ENCODE results near the gene TCIRG1.

TCIRG1 gene

DNA sequence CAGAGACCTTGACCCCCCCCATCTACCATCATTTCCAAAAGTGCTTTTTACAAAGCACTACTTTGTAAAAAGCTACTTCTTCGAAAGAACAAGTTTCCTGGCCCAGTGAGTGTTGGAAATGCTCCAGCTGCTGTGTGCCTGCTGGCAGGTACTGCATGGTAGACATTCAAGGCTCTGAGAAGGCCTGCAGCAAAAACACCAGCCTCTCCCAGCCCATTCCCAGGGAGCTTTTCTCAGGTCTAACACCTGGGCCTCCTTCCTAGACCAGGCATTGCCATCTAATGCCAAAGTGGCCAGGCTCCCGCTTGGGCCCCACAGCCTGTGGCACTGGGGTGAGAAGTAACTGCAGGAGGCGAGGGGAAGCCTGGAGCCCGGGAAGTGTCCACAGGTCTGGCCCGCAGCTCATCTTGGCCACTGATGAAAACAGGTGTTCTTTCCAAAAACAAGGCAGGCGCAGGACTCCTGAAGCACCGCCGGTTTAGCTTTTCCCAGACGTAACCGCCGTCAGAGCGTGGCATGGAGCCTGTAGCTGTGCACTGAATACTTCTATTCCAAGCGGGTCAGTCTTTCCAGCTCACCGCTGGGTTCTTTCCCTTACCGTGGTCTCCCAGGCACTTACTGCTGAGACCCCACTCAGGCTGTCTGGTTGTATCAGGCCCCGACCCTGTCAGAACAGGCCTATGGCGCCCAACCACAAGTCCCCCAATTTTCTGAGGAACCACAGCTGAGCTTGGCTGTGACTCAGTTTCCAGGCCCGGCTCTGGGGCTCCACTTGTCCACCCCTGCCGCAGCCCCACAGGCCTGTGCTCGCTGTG, 1.2 kb upstream of the TCIRG1 start:
- Histone ChIP-seq H3K4me3 (peak overlapping the region; percentile 83), H3K27ac (peak overlapping the region; percentile 91 to 92)
- TF ChIP-seq CTCF (IDR thresholded peaks at IDR 0.05), result no peak
- DNase-seq (ENCODE audit: low spot score), result no peak

DNA sequence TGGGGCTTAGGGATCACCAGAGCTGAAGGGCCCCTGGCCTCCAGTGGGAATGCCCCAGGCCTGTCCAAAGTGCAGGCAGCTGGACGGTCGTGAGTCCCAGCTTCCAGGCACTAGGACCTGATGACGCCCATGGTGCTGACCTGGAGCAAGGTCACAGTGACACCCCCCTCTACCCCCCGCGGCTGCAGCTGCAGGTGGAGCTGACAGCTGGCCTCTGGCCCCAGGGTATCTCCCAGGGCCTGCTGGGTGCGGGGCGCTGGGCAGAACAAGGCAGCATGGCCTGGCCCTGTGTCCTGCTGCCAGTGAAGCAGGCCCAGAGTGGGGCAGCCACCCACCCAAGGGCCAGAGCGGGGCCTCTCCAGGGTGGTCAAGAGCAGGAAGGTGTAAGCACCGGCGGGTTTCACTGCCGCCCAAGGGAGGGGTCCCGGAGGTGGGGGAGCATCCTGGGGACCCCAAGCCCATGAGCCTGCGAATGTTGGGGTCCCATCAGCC, 553 bp upstream of the TCIRG1 start:
- TF ChIP-seq CTCF (IDR thresholded peaks at IDR 0.05), result no peak
- Histone ChIP-seq H3K4me3 (peak overlapping the region; percentile 83), H3K27ac (peak overlapping the region; percentile 91 to 92)
- DNase-seq (ENCODE audit: low spot score), result no peak

- TF ChIP-seq CTCF (IDR thresholded peaks at IDR 0.05), result no peak
- H3K27ac ChIP-seq, result peak overlapping the region; percentile 91 to 92
- DNase-seq (ENCODE audit: low spot score), result no peak
- H3K4me3 ChIP-seq, result peak overlapping the region; percentile 83
Observed at GRCh38 chr11:68039526-68040086, 781 bp downstream of the TCIRG1 start.

GRCh38 chr11:68040101-68040956, 1.5 kb downstream of the TCIRG1 start:
- Histone ChIP-seq H3K4me3 (peak overlapping the region; percentile 83), H3K27ac (peak overlapping the region; percentile 91 to 92)
- no peak for TF ChIP-seq CTCF (IDR thresholded peaks at IDR 0.05)
- DNase-seq (ENCODE audit: low spot score), result no peak

DNA sequence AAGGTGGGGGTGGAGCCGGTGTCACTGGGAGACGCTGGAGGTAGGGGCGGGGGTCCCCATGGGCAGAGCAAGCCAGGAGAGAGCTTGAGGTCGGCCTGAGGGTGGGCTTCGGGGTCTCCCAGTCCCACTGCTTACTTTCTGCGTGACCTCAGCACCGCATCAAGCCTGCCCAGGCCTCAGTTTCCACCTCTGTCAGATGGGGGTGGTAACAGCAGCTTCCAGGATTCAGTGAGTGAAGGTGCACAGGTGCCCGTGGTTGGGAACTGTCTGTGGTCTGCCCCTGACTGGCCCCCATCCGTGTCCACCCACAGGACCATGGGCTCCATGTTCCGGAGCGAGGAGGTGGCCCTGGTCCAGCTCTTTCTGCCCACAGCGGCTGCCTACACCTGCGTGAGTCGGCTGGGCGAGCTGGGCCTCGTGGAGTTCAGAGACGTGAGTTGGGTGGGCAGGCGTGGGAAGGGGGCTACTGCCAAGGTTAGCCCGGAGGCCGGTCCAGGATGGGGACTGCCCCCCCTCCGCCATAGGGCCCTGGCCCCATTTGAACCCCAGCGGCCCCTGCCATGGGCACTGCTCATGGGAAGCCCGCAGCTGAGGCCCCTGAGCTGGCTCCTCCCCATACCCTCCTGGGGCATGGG, 2.2 kb downstream of the TCIRG1 start:
- Histone ChIP-seq H3K4me3 (peak overlapping the region; percentile 83), H3K27ac (peak overlapping the region; percentile 91 to 92)
- DNase-seq (ENCODE audit: low spot score), result no peak
- no peak for TF ChIP-seq CTCF (IDR thresholded peaks at IDR 0.05)

DNA sequence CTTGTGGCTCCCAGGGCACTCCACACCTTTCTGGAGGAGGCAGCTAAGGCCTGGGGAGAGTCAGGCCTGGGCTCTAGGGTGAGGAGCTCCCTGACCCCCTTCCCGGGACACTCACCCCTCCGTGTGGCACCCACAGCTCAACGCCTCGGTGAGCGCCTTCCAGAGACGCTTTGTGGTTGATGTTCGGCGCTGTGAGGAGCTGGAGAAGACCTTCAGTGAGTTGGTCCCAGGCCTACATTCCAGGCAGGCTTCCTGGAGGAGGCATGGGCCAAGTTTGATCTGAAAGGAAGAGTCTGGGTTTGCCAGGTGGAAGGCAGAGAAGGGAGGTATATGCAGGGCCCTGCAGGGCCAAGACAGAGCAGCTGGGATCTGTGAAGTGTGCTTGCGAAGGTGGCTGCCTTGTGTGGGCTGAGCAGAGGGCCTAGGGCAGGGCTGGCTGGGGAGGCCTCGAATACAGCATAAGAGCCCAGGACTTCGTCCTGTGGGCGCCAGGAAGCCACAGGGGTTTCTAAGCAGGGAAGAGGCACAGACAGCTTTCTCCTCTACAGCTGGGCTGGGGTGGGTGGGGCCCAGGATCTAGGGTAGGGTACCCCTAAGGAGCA, 2.9 kb downstream of the TCIRG1 start:
- DNase-seq (ENCODE audit: low spot score), result no peak
- no peak overlapping the region for H3K4me3 ChIP-seq
- H3K27ac ChIP-seq, result peak overlapping the region in 1 of 2 donors; percentile 92
- no peak for TF ChIP-seq CTCF (IDR thresholded peaks at IDR 0.05)
